IPS-20b (cell line): ENCODE data around the gene C3orf20.

Experiments
- H3K27ac ChIP-seq: one replicate; pipeline ENCODE4 v1.5.1; 2013; ENCODE audit warnings: low read length
- H3K27me3 ChIP-seq: 2 replicates; pipeline ENCODE4 v1.6.1; 2013; ENCODE audit warnings: mild to moderate bottlenecking, low read length, inconsistent platforms; ENCODE audit not compliant: insufficient read depth
- H3K36me3 ChIP-seq: 2 replicates; pipeline ENCODE4 v1.6.1; 2013; ENCODE audit warnings: low read depth, mild to moderate bottlenecking, inconsistent platforms, low read length, moderate library complexity; ENCODE audit not compliant: insufficient read depth
- H3K4me1 ChIP-seq: 2 replicates; pipeline ENCODE4 v1.6.1; 2013; ENCODE audit warnings: mild to moderate bottlenecking, control low read depth, inconsistent platforms, low read length, moderate library complexity; ENCODE audit not compliant: insufficient read depth
- H3K4me3 ChIP-seq: 2 replicates; pipeline ENCODE4 v1.5.1; 2013; ENCODE audit warnings: mild to moderate bottlenecking, low read length, inconsistent platforms
- H3K9ac ChIP-seq: 2 replicates; pipeline ENCODE4 v1.6.1; 2013; ENCODE audit warnings: low read depth, mild to moderate bottlenecking, inconsistent platforms, low read length, moderate library complexity
- H3K9me3 ChIP-seq: 2 replicates; pipeline ENCODE4 v1.6.1; 2013; ENCODE audit warnings: mild to moderate bottlenecking, low read depth, low read length, inconsistent platforms; ENCODE audit not compliant: insufficient read depth

Gene C3orf20

DNA sequence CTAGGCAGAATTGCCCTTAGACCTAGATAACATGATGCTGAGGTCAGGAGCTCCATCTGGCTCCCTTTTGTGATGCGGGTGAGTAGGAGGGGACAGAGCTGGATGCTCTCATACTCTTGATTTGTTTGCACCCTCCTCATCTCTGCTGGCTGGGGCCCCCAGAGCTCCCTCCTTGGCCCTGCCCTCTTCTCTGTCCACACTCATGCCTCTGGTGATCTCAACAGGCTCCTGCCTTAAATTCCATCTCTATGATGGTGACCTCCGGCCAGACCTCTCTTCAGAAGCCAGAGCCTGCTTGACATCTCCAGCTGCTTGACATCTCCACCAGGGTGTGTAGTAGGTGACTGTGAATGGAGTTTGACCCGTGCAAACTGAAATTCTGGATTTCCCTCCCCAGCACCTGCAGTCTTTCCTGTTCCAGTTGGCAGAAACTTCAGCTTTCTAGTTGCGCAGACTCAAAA lies 139.5 kb downstream of the C3orf20 start:
- Histone ChIP-seq H3K4me3 (no peak overlapping the region), H3K9me3 (no peaks in the 10 kb centered on the region), H3K36me3 (no peaks in the 10 kb centered on the region), H3K27ac (no peak overlapping the region), H3K9ac (no peak overlapping the region), H3K4me1 (peaks cover 8% of the 10 kb centered on the region; the same call in 1 of the 2 replicates), H3K27me3 (peaks cover 37% of the 10 kb centered on the region)

DNA sequence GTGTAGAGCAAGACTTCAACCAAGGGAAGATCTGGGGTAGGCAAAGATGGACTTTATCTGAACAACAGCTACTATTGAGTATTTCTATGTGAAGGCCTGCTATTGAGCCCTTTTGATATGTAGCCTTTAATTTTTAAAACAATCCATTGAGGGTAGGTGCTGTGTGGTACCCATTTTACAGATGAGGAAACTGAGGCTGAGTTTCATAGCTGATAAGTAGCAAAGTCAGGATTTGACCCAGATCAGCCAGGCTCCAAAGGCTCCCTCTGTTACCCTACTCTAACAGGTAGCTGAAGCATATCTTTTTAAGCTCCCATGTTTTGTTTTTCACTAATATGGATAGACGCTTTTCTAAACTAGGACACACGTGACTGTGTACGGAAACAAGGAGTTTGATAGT lies 141.4 kb downstream of the C3orf20 start:
- Histone ChIP-seq H3K9ac (no peak overlapping the region), H3K27ac (no peak overlapping the region), H3K36me3 (no peaks in the 10 kb centered on the region), H3K4me3 (no peak overlapping the region), H3K27me3 (peaks cover 21% of the 10 kb centered on the region), H3K4me1 (peaks cover 8% of the 10 kb centered on the region; the same call in 1 of the 2 replicates), H3K9me3 (no peaks in the 10 kb centered on the region)

DNA sequence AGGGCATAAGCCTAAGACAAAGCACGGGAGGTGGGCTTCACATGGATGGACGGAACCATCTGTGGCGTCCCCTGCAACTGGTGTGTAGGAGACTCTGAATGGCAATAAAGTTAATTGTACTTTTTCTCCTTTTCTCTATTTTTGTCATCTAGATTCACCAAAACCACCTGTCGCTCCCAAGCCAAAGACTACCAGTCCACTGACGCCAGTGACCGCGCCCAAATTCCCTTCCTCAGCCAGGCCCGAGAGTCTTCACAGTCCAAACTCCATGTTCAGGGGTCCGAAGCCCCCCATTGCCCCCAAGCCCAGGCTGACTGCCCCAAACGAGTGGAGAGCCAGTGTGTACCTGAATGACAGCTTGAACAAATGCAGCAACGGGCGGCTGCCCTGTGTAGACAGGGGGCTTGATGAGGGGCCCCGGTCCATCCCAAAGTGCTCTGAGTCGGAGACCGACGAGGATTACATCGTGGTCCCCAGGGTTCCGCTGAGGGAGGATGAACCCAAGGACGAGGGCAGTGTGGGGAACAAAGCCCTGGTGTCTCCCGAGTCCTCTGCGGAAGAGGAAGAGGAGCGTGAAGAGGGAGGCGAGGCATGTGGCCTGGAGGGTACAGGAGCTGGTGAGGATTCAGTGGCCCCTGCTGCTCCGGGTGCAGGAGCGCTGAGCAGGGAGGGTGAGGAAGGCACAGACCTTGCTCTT lies 144.0 kb downstream of the C3orf20 start, which contains the start of gene FGD5:
TSS of gene FGD5 (plus strand) at position 159 of the 697 bp plus-strand sequence. CDS start at position 269, 110 bp downstream.
- Histone ChIP-seq H3K4me3 (no peak within 1 kb of the TSS), H3K27ac (no peak within 1 kb of the TSS), H3K9ac (no peak within 1 kb of the TSS), H3K36me3 (no peaks in the 10 kb centered on the region), H3K4me1 (peaks cover 22% of the 10 kb centered on the region), H3K9me3 (no peaks in the 10 kb centered on the region), H3K27me3 (no peaks in the 10 kb centered on the region)

DNA sequence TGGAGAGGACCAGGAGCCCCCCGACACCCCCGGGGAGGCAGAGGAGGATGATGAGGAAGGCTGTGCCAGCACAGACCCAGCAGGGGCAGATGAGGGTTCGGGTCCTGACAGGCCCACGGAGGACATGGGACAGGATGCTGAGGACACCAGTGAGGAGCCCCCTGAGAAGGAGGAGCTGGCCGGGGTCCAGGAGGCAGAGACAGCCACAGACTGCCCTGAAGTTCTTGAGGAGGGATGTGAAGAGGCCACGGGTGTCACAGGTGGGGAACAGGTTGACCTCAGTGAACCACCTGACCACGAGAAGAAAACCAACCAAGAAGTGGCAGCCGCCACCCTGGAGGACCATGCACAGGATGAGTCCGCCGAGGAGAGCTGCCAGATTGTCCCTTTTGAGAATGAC lies 144.7 kb downstream of the C3orf20 start:
- no peaks in the 10 kb centered on the region for H3K9me3 ChIP-seq
- no peak overlapping the region for H3K9ac ChIP-seq
- no peak overlapping the region for H3K4me3 ChIP-seq
- H3K27ac ChIP-seq = no peak overlapping the region
- H3K27me3 ChIP-seq = no peaks in the 10 kb centered on the region
- H3K36me3 ChIP-seq = no peaks in the 10 kb centered on the region
- H3K4me1 ChIP-seq = peaks cover 16% of the 10 kb centered on the region

DNA sequence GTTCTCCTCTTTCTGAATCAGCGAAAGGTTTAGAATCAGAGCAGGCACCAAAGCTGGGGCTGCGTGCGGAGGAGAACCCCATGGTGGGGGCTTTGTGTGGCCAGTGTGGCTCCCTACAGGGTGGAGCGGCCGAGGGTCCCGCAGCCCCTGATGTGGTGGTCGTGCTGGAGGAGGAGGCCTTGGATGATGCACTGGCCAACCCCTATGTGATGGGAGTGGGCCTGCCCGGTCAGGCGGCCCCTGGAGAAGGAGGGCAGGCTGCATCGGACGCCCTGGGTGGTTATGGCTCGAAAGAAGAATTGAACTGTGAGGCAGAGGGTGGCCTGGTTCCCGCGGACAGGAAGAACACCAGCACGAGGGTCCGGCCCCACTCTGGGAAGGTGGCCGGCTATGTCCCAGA lies 145.2 kb downstream of the C3orf20 start:
- H3K27me3 ChIP-seq = no peaks in the 10 kb centered on the region
- H3K4me1 ChIP-seq = peaks cover 14% of the 10 kb centered on the region
- no peak overlapping the region for H3K9ac ChIP-seq
- no peaks in the 10 kb centered on the region for H3K36me3 ChIP-seq
- no peak overlapping the region for H3K4me3 ChIP-seq
- no peak overlapping the region for H3K27ac ChIP-seq
- no peaks in the 10 kb centered on the region for H3K9me3 ChIP-seq

DNA sequence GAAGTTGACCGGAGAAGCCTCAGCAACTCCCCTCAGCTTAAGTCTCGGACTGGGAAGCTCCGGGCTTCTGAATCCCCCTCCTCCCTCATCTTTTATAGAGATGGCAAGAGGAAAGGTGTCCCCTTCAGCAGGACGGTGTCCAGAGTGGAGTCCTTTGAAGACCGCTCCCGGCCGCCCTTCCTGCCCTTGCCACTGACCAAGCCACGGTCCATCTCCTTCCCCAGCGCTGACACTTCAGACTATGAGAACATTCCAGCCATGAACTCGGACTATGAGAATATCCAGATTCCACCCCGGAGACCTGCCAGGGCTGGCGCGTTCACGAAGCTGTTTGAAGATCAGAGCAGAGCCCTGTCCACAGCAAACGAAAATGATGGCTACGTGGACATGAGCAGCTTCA lies 146.2 kb downstream of the C3orf20 start:
- Histone ChIP-seq H3K27ac (no peak overlapping the region), H3K9me3 (no peaks in the 10 kb centered on the region), H3K4me1 (peaks cover 14% of the 10 kb centered on the region), H3K9ac (no peak overlapping the region), H3K27me3 (no peaks in the 10 kb centered on the region), H3K4me3 (no peak overlapping the region), H3K36me3 (no peaks in the 10 kb centered on the region)

DNA sequence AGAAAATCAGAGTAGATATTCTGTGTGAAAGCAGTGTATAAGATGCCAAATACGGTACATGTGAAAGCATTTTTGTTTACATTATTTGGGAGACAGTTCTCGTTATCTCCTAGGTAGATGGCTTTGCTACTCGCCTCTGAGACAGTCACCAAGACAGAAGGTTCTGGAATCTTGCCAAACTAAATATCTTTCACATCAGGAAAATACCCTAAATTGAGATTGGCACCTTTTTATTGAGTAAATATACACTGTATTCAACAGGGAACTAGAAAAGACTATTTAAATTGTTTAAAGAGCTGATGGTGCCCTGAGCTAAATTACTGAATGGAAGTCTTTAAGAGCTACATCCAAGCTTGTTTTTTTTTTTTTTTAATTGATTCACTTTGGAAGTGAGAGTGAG lies 147.2 kb downstream of the C3orf20 start:
- Histone ChIP-seq H3K27ac (no peak overlapping the region), H3K4me1 (peaks cover 14% of the 10 kb centered on the region), H3K36me3 (no peaks in the 10 kb centered on the region), H3K9me3 (no peaks in the 10 kb centered on the region), H3K9ac (no peak overlapping the region), H3K4me3 (no peak overlapping the region), H3K27me3 (no peaks in the 10 kb centered on the region)
